ENCODE data around the gene DIRAS1.

Gene DIRAS1

DNA sequence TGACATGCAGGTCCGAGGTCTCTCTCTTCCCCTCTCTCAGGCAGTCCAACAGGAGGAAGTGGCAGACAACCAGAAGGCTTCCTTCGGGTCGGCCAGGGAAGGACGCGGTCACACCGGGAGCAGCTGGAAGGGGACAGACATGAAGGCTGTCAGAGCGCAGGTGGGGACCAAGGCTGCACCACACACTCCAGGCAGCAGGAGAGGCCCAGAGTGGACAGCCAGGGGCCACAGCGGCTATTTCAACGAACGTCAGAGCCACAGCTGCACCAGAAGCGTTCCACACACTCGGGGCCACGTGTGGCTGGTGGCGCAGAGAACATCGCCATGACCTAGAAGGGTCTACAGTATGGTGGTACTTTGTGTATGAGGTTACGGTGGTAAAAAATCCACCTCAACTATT, 34.6 kb upstream of the DIRAS1 start:
- in situ Hi-C loops (cut with HindIII; ENCODE audit: low sequenced_read_pairs), result no loop called here

DNA sequence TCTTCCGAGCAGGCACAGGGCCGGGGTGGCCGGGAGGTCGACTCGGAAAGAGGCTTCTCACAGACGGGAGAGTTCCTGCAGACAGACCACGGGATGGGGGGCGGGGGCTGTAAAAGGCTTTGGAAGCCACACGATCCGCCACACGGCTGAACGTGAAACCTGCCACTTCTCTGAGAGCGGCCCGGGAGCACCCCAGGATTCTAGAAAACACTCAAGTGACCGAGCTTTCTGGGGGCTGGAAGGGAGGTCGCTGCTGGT, 34.2 kb upstream of the DIRAS1 start:
- in situ Hi-C loops (cut with HindIII; ENCODE audit: low sequenced_read_pairs), result no loop called here

DNA sequence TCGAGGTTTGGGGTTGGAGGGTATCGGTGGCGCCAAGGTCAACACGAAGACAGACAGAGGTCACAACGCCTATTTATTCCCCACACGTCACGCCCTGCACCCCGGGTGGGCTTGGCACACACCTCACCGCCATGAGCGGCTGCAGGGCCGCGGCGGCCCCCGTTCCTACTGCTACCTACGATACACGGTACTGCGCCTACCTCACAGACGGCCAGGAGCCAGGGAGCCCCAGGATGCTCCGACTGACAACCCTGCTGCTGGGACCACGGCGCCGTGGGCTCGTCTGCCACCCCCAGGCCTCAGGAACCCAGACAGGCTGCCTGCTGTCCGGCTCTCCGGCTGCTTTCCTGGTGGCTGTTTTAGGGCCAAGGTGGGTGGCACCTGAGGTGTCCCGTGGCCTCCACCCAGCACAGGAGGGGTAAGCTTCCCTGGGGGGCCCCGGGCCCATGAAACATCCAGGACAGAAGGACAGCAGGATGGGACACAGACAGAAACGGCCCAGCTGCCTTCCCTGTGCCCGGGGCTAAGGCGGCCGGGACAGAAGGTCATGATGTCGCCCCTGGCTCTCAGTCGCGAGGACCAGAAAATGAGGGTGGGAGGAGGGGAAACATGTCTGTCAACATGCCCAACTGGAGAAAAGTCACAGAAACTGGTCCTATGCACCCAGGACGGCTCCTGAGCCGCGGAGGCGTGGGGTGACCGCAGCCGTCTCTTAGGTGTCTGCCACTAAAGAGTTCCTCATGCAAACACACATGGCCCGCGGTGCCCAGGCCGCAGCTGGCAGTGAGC, 33.7 kb upstream of the DIRAS1 start:
- in situ Hi-C loops (cut with HindIII; ENCODE audit: low sequenced_read_pairs), result no loop called here

DNA sequence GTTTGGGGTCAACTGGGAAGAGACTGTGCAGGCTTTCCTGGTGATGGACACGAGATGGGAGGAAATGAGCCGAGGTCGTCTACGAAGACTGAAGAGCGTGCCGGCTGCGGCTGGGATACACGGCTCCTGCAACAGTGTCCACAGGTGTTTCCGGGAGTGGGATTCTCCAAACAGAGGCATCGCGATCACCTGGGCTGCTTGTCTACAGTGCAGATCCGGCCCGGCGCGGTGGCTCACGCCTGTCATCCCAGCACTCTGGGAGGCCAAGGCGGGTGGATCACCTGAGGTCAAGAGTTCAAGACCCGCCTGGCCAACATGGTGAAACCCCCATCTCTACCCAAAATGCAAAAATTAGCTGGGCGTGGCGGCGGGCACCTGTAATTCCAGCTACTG, 30.3 kb upstream of the DIRAS1 start:
- in situ Hi-C loops (cut with HindIII; ENCODE audit: low sequenced_read_pairs), result no loop called here

DNA sequence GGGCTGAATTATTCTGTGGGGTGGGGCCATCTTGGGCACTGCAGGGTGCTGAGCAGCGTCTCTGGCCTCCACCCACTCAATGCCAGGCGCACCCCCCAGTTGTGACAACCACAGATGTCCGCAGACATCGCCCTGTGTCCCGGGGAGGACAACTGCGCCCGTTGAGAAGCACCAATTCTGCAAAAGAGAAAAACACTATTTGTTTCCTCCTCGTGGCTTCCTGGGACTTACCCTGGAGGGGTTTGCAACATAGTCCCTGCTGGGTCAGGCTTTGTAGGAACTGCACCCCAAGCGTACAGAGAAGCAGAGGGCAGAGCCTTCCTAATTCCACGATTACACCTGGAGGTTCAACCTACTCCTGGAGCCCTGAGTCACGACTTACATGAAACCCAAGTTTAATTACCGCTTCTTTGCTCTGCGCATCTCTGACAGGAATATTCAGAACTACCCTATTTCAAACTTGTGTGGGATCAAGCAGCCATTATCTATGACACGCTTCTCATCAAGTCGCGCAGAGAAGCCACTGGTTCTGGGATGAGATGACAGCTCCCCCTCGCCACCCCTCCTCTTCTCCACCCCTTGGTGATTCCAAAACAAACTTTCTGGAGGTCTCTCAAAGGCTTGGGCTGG, 29.8 kb upstream of the DIRAS1 start:
- in situ Hi-C loops (cut with HindIII; ENCODE audit: low sequenced_read_pairs), result no loop called here

DNA sequence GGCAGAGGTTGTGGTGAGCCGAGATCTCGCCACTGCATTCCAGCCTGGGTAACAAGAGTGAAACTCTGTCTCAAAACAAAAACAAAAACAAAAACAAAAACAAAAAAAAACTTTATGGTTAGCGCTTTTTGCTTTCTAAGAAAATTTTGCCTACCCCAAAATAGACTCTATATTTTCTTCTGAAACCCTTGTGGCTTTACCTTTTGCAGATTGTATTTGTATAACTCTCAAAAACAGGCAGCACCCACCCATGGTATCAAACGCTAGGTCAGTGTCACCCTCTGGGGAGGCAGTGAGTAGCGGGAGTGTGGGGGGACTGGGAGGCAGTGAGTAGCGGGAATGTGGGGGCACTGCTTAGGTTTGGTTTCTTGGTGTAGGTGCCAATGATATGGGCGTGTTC, 26.2 kb upstream of the DIRAS1 start:
- in situ Hi-C loops (cut with HindIII; ENCODE audit: low sequenced_read_pairs), result no loop called here

DNA sequence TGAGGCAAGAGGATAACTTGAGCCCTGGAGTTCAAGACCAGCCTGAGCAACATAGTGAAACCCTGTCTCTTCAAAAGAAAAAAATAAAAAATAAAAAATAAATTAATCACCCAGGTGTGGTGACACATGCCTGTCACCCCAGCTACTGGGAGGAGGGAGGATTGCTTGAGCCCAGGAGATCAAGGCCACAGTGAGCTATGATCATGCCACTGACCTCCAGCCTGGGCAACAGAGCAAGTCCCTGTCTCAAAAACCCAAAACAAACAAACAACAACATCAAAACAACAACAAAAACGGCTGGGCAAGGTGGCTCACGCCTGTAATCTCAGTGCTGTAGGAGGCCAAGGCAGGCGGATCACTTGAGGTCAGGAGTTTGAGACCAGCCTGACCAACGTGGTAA, 22.9 kb upstream of the DIRAS1 start:
- in situ Hi-C loops (cut with HindIII; ENCODE audit: low sequenced_read_pairs), result no loop called here

DNA sequence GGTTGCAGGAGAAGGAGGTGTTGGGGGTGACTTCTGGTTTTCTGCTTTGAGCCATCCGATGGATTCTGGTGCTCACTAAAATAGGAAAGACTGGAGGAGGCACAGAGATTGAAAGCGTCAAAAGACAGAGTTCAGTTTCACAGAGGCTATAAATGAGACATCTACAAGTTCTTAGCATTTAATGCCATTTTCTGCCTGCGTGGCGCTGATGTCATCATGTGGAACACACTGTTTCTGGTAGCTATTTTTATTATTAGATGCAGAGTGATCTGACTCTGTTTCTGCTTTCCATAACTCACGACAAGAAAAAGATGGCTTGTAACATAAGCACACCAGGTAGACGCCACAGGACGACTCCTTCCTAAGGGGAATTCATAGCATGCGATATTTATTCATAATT, 21.9 kb upstream of the DIRAS1 start:
- in situ Hi-C loops (cut with HindIII; ENCODE audit: low sequenced_read_pairs), result no loop called here

DNA sequence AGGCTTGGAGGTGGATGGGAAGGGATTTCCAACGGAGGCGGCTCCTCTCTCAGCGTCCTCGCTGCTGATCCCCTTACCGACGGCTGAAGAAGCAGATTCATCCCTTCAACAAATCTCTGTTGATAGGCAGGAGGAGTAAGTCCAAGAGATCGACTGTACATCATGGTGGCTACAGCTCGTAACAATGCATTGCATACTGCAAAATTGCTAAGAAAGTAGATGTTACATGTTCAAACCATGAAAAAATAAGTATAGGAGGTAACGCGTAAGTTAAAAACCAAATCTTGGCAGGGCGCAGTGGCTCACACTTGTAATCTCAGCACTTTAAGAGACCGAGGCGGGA, 19.1 kb upstream of the DIRAS1 start:
- in situ Hi-C loops (cut with HindIII; ENCODE audit: low sequenced_read_pairs), result no loop called here

DNA sequence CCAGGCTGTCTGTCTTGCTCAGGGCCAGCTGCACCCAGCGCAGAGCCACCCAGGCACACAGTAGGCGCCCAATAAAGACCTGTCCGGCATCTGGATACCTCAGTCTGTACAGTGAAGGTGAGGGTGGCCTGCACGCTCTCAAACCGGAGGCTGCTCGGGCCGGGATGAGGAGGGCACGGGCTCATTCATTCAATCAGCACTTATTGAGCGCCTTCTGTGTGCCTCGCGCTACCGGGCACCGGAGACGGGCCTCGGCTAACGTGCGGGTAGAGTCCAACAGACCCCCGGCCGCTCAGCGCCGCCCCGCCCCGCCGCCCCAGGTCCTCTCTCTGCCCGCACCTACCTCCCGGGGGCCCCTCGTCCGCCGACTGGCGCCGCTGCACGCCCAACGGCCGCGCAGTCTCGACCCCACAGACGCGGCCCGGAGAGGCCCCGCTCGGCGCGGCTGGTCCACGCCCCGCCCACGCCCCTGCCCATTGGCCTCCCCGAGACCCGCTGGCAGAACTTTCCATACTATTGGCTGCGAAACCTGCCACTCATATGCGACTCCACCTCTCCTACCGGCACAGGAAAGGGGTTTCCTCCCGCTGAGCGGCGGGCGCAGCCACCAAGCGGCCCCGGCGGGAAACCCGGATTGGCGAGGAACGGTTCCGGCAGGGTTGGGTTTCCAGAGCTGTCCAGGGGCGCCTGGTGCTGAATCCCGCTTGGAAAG, 18.6 kb upstream of the DIRAS1 start, which contains the start of gene SLC39A3:
TSS of gene SLC39A3 (minus strand) at position 416 of the 712 bp plus-strand sequence. CDS start 2,760 bp downstream, outside the sequence.
- in situ Hi-C loops (cut with HindIII; ENCODE audit: low sequenced_read_pairs), result no loop called here

DNA sequence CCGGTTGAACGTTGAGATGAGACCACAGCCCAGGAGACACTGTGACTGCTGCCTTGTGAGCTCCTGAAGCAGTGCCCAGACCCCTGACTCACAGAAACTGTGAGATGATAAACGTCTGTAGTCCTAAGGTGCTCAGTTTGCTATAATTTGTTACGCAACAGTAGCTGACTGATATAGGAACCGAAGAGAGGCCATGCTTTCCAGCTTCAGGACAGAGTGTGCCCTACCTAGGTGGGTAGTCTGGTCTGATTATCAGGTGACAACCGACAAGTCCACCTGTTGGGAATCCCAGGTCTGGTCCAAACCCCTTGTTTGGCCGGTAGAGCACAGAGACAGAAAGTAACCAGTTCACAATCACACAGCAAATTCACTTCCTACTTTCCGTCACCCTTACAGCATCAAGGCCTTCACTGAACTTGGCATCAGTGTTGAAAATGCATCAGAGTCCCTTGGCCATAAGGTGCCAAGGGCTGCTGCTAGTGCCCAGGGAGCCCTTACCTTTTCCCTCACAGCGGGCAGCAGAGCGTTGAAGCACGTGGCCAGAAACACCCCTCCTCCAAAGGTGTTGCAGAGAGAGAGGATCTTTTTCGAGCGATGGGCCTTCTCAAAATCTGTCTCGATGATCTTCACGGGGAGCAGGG, 15.5 kb upstream of the DIRAS1 start:
- in situ Hi-C loops (cut with HindIII; ENCODE audit: low sequenced_read_pairs), result no loop called here

DNA sequence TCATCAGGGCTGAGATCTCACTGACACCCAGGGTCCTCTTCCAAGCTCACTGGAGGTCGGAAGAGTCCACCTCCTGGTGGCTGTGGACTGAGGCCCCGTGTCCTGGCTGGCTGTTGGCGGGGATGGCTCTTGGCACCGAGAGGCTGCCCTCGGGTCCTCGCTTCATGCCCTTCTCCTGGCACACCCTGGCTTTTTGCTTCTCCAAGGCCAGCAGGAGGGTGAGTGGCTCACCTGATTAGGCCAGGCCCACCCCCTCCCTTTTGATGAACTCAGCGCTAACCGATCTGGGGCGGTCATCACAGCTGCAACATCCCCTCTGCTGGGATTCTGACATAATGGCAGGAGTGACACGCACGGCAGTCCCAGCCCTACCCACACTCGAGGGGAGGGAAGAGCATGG, 14.2 kb upstream of the DIRAS1 start:
- in situ Hi-C loops (cut with HindIII; ENCODE audit: low sequenced_read_pairs), result no loop called here

DNA sequence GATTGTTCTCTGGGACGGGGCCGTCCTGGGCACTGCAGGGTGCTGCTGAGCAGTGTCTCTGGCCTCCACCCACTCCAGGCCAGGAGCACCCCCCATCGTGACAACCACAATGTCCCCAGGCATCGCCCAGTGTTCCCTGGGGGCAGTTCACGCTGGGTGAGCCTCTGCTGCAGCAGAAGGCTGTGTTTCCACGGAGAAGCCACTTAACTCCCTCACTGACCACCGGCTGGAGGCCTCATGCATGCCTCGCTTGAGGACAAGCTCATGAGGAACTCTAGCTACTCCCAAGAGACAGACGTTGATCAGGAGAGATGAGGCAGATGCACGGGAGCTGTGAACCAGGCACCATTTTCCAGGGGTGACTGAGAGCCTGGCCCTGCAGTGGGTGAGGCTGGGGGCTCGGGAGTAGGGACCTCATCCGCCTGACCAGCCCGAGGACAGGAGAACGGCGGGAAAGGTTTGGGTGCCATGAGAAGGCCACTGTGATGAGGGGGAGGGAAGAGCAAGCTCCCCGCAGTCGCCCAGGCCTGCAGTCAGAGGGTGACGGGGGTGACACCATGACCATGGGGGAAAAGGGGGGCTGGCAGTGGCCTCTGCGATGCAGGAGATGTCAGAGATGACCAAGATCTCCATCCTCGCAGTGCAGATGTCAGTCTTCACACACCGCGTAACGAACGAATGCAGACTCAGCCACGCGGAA, 13.6 kb upstream of the DIRAS1 start:
- in situ Hi-C loops (cut with HindIII; ENCODE audit: low sequenced_read_pairs), result no loop called here

DNA sequence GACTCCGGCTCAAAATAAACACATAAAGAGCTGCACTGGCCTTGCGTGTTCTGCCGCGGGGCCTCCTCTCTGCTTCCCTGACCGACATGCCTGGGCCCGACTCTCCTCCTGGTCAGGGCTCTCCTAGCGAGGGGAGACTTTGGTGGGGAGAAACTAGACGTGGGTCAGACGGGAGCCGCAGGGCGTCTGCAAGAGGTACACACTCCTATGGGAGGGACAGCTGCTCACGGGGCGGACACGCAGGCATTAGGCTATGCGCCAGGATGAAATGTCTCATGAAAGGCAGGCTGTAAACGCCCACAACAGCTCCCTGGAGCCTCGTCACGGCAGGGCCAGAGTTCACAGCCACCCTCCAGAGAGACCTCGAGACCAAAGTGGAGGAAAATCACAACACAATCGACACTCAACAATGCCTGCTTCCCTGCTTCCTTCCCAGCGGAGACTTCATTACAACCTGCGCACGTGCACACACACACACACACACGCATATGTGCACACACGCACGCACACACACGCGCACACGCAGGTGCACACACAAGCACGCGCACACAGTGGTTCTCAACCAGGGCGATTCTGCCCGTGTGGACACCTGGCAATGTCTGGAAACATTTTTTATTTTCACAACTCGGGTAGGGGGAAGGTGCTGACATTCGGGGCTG, 12.9 kb upstream of the DIRAS1 start:
- in situ Hi-C loops (cut with HindIII; ENCODE audit: low sequenced_read_pairs), result no loop called here

DNA sequence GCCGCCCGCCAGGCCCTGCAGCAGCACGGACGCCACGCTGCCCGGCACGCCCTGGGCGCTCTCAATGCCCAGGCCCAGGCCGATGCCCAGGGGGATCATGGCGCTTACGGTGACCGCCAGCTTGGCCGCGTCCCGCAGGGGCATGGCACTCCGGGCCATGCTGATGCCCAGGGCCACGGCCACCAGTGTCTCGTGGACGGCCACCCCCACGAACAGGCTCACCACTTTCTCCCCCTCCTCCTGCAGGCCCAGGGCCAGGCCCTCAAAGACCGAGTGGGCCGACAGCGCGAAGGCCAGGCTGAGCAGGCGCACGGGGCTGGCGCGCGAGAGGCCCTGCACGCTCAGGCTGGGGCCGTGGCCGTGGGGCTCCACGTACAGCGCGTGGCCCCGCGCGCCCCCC, 11.7 kb upstream of the DIRAS1 start:
- in situ Hi-C loops (cut with HindIII; ENCODE audit: low sequenced_read_pairs), result no loop called here

DNA sequence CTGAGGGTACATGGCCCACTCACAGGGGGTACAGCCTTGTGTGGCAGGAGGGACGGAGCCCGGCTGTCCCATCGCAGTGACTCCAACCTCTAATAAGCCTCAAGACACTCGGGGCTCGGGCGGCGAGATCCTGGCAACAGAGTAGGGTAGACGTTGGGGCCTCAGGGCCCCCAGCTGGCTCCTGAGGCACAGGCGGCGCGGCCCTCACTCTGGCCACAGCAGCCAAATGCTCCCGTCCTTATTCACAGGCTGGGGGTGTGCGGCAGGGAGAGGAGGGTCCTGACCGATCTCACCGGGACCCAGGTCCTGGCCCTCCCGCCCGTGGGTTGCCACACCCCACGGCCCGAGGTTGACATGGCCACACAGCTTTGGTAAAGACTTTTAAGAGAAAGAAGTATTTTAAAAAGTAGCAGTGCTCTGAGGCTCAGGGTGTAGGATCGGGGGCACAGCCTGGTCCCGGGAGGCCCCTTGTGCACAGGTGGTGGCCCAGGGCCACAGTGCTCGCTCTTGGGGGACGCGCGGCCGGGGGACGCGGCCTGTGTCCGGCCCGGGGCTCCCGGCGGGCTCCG, 11.1 kb upstream of the DIRAS1 start:
- in situ Hi-C loops (cut with HindIII; ENCODE audit: low sequenced_read_pairs), result no loop called here

DNA sequence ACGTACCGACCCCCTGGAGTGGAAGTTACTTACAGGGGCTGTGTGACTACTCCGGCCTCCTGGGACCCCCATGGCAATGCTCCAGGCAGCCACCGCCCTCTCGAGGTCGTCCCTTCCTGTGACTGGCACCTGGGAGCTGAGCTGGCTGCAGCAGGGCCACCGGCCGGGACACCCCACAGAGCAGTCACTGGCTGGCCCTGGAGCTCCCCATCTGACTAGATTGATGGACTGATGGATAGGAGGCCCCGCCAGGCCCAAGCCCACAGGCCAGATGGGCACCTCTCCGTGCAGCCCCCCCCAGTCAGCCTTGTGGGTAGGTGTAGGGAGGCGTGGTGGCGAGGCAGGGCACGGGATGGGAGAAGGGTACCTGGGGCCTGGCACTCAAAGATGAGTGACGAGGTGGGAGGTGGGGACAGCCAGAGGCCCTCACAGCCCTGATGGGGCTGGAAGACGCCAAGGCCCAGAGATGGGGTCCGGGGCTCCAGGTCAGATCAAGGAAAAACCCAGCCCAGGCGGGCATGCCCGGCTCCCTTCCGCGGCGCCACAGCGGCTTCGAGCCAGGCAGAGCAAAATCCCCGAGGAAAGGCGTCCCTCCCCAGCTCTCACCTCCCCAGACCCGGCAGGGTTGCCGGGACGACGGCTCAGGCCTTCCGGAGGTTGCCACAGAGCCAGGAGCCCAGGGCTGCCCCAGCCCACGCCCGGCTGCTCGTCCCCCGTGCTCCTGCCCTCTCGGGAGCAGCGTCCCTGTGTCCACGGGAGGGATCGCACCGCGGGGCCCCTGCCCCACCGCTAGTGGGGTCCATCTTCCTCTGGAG, 10.2 kb upstream of the DIRAS1 start:
- in situ Hi-C loops (cut with HindIII; ENCODE audit: low sequenced_read_pairs), result no loop called here

DNA sequence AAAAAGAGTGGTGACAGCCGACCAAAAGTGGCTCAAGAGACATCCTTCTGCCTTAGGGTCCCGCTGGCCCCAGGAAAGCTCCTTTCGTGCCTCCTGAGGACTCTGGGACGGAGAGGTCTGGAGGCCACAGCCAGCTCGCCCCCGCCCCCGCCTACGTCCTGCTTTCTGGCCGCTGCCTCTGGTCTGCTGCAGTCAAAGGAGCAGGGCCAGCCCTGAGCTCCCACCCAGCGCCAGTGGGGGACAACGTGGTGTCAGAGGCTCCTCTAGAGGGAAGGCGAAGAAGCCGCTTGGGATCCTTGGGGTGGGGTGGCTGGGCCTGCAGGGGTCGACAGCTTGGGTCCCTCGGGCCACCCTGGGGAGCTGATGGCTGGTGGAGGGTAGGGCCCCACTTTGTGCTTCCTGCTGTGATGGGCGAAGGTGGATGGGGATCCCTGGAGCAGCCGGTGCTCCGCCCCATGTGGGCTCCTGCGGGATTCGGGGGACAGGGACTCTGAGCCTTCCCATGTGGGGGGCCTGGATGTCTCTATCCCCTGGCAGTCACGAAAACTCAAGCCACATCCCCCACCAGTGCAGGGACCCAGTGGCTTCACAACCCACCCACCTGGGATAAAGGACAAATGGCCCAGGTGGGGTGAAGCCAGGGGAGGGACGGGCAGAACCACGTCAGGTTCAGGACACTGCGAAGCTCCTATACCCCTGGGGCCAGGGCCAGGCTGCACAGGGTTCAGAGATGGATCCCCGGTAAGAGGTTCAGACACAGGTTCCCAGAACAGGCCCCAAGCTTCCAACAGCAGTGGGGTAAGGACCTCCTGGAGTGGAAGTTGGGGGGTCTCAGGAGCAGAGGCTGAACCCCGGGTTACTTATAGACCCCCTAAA, 9.0 kb upstream of the DIRAS1 start:
- in situ Hi-C loops (cut with HindIII; ENCODE audit: low sequenced_read_pairs), result no loop called here

Measured in DLD1 (cell line).